ENCODE data around the gene AIFM1.

AIFM1 gene

DNA sequence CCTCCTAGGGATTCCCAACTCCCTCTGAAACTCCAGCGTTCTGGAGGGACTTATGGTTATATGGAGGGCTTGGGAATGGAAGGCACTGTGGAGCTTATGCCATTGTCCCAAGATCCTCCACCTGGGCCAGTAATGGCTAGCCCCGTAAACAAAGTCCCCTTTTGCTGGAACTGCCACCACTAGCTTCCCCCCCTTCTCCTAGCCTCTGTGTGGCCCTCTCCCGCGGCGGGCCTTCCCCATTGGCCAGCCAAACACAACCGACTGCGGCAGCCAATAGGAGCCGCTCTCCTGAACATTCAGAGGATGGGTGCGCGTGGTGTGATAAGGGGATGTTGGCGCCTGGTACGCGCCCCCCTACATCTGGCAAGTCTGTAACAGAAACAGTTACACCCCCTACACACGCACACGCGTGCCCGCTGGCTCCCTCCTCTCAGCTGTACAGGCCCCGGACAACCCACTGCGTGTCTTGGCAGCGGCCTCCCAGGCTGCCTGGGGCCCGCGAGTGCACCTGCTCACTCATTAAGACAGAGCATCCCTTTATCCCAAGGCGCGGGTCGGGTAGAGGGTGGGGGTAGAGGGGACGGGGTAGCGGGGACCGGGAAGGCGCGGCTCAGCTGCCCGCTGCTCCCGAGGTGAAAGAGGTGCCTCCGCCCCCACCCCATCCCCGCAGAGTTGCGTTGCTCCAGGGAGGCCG lies 5.3 kb upstream of the AIFM1 start:
- no peak for DNase-seq (ENCODE audit: low spot score)

DNA sequence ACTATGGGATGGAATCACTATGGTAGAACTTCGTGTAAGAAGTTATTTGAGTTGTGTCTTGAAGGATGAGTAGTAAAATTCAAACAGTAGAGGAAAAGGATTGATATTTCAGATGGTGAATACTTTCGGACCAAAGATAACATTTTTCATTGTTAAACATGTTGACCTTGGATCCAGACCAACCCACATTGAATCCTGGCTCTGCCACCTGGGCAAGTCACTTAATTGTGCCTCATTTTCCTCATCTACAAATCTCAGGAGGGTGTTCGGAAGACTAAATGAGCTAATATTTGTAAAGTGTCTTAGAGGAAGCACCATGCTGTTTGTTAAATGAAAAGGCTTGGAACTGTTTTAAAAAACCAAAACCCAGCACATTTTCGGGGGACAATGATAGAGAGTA lies 1.4 kb upstream of the AIFM1 start:
- no peak for DNase-seq (ENCODE audit: low spot score)

DNA sequence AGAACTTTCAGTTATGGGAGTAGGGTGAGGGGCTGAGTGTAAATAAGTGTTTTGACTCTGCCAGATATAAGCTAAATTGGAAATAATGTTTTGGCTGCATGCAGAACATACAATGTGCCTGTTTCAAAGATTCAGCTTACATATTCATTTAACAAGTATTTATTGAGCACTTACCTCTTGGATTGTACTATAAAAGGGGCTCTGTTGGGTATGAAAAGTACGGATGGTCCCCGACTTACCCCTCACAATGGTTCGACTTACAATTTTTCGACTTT lies 799 bp upstream of the AIFM1 start:
- DNase-seq (ENCODE audit: low spot score) = no peak

GRCh38 chrX:130165181-130165702 lies 399 bp downstream of the AIFM1 start:
- no peak for DNase-seq (ENCODE audit: low spot score)

- no peak for DNase-seq (ENCODE audit: low spot score)
Measured at GRCh38 chrX:130163398-130163797, 2.2 kb downstream of the AIFM1 start.

- DNase-seq (ENCODE audit: low spot score) = no peak
Measured at GRCh38 chrX:130162094-130162735, 3.4 kb downstream of the AIFM1 start.

GRCh38 chrX:130159776-130160175 lies 5.9 kb downstream of the AIFM1 start:
- DNase-seq (ENCODE audit: low spot score) = no peak

DNA sequence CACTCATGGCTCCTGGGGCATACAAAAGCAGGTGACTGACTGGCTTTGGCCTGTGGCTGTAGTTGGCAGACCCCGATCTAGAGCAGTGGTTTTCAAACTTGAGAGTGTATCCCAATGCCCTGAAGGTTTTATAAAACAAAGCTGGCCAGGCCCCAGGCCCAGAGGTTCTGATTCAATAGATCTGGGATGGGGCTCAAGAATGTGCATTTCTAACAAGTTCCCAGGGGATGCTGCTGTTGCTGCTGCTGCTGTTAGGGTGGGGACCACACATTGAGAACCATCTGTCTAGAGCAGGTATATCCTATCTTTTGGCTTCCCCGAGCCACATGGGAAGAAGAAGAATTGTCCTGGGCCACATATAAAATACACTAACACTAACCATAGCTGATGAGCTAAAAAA lies 7.3 kb downstream of the AIFM1 start:
- DNase-seq (ENCODE audit: low spot score) = no peak

GRCh38 chrX:130155564-130155963 lies 10.1 kb downstream of the AIFM1 start:
- DNase-seq (ENCODE audit: low spot score) = no peak

DNA sequence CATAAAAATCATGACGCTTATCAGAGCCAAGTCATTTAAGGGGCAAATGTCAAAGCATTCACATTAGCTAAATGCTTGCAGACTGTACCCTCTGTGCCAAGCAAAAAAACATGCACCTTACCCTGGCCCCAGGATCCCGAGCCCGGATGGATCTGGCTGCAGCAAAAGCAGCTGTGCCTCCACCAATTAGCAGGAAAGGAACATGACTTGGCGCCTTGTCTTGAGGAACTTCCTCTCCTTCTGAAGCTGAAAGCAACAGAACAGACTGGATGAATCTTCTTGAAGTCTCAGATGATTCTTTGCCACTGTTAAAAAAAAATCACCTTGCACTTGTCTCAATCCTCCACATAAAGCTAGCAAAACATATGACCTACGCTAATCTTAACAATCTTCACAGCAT lies 18.0 kb downstream of the AIFM1 start:
- DNase-seq (ENCODE audit: low spot score) = no peak

- DNase-seq (ENCODE audit: low spot score) = no peak
Measured at GRCh38 chrX:130145123-130145522, 20.5 kb downstream of the AIFM1 start.

GRCh38 chrX:130144509-130144908 lies 21.1 kb downstream of the AIFM1 start:
- no peak for DNase-seq (ENCODE audit: low spot score)

GRCh38 chrX:130139474-130140201 lies 26.0 kb downstream of the AIFM1 start:
- DNase-seq (ENCODE audit: low spot score) = no peak

GRCh38 chrX:130136961-130137360 lies 28.7 kb downstream of the AIFM1 start:
- no peak for DNase-seq (ENCODE audit: low spot score)

DNA sequence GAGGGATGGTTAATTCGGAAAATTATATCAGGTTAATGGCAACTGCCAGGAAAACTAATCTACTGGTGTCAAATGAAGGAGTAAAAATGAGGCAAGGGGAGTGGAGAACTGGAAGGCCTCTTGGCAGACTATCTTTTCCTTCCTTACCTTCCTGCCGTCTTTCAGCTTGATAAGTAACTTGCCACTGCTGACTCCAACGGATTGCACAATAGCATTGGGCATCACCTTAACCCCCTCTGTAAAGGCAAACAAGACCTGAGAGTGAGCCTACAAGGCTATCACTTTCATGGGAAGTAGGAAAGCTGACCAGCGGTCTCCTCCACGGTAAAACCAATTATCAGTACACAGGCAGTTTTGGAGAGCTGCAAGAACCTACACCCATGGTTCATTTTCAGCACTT lies 29.1 kb downstream of the AIFM1 start:
- DNase-seq (ENCODE audit: low spot score) = no peak

- no peak for DNase-seq (ENCODE audit: low spot score)
Measured at GRCh38 chrX:130130990-130131389, 34.7 kb downstream of the AIFM1 start.

DNA sequence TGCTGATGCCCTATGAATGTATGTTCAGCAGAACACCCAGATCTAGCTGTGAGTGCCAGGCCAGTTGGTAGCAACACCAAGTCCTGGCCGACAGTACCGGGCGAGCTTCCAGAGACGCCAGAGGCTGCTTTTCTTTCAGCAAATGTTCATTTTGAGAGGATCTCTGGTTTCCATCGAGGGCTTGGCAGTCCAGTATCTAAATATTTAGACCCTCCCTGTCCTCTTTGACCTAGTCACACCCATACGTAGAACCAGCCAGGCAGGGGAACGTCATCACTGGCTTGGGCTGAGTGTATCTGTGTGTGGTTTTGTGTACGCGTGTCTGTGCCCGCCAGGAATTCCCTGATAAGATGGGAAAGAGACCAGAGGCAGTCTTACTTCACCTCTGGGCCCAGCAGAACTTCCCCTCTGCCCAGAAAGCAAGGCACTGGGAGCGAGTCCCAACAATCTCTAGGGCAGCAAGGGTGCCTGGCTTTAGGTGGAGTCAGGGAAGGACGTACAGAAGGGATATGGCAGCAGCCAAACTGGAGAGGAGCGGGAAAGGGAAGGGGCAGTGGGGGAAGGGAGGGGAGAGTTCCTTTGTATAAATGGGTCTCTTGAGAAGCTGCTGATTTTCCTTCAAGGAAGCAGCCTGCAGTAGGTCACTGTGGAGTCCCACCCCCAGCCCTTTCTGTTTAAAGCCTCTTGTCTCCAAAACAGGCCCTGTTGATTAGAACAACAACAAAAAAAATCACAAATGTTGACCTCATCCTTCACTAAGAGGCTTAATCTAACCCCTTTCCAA lies 40.4 kb downstream of the AIFM1 start:
- DNase-seq (ENCODE audit: low spot score) = no peak

- DNase-seq (ENCODE audit: low spot score) = no peak
Measured at GRCh38 chrX:130124577-130124976, 41.1 kb downstream of the AIFM1 start.

GRCh38 chrX:130121505-130121800 lies 44.2 kb downstream of the AIFM1 start:
- no peak for DNase-seq (ENCODE audit: low spot score)

DNA sequence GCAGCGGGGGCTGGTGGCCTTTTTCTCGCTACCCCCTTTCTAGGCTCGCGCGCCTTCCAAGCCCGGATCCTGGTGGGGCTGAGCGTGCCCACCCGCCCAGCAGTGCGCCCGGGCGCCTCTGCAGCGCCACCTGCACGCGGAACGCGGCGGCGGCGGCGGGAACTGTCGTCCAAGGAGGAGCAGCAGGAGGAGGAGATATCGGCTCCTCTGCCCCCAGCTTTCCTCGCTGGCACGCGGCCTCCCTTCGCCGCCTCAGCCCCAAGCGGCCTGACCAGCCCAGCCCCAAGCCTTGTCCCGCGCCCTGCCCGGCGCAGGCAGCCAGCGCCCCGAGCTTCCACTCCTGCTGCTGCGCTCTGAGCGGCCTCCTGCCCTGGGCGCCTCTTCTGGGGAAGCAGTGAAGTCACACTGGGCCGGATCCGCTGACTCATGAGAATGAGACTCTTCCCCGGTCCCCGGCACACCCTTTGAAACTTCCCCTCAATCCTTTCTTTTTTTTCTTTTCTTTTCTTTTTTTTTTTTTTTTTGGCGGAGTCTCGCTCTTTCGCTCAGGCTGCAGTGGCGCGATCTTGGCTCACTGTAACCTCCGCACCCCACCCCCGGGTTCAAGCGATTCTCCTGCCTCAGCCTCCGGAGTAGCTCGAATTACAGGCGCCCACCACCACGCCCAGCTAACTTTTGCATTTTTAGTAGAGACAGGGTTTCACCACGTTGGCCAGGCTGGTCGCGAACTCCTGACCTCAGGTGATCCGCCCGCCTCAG lies 44.7 kb downstream of the AIFM1 start:
- DNase-seq (ENCODE audit: low spot score) = no peak

DNA sequence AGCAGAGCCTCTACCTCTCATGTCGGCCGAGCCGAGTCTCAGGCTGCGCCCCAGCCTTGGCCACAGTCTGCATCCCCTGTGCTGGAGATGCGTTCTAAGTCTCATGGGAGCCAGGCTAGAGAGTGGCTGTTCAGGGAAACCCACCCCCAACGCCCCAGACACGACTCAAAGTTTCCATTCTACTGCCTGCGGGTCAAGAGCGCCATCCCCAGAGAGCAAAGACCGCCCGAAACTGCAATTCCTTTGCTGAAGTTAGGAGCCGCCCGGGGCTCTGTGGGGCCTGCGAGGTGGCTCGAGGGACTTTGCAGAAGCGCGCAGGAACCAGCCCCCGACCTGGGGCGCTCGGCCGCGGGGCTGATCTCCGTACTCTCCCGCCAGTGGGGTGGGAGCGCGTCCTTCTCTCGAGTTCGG lies 45.3 kb downstream of the AIFM1 start:
- DNase-seq (ENCODE audit: low spot score) = no peak

GRCh38 chrX:130119312-130119898 lies 46.2 kb downstream of the AIFM1 start:
- no peak for DNase-seq (ENCODE audit: low spot score)

Measured in kidney capillary endothelial cell (primary cell).